ENCODE measurements around the gene ZBTB14.

DNA sequence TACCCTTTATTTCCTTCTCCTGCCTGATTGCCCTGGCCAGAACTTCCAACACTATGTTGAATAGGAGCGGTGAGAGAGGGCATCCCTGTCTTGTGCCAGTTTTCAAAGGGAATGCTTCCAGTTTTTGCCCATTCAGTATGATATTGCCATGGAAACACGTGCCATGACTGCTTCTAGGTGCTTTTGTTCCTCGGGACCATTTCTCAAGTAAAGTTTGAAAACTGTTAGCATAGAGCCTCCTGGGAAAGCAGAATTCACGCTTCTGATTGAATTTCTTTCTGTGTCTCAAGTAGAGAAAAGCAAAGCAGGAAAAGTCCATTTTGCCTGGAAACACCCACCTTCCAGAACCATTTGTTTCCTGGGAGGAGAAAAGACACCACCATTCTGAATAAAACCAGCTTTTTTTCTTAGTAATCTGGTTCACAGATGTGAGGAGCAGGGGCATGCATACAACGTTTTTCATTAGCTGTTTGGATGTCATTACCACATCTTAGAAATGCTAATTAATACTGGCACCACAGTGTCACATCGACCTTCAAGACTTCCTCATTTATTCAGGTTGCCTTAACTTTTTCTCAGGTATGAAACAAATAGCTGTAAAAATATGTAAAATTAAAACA is 39.0 kb upstream of the ZBTB14 start:
- TF ChIP-seq CREB5 (CRISPR knock-in tag; IDR thresholded peaks at IDR 0.05; ENCODE audit: low read depth) (no peak), ARNTL (CRISPR knock-in tag; IDR thresholded peaks at IDR 0.05; ENCODE audit: borderline replicate concordance, low read depth) (no peak), BACH2 (CRISPR knock-in tag; IDR thresholded peaks at IDR 0.05; ENCODE audit: borderline replicate concordance) (no peak), ISL1 (CRISPR knock-in tag; IDR thresholded peaks at IDR 0.05) (no peak), TOX (CRISPR knock-in tag; IDR thresholded peaks at IDR 0.05; ENCODE audit: borderline replicate concordance) (no peak), ZNF565 (CRISPR knock-in tag; conservative IDR thresholded peaks at IDR 0.05; ENCODE audit: low read depth) (no peak), TCF4 (CRISPR knock-in tag; IDR thresholded peaks at IDR 0.05; ENCODE audit: borderline replicate concordance) (no peak), RARB (CRISPR knock-in tag; IDR thresholded peaks at IDR 0.05) (no peak), ZNF8 (CRISPR knock-in tag; IDR thresholded peaks at IDR 0.05) (no peak), PPARA (CRISPR knock-in tag; IDR thresholded peaks at IDR 0.05; ENCODE audit: borderline replicate concordance) (no peak)
- TF ChIP-seq, protein P1, sequence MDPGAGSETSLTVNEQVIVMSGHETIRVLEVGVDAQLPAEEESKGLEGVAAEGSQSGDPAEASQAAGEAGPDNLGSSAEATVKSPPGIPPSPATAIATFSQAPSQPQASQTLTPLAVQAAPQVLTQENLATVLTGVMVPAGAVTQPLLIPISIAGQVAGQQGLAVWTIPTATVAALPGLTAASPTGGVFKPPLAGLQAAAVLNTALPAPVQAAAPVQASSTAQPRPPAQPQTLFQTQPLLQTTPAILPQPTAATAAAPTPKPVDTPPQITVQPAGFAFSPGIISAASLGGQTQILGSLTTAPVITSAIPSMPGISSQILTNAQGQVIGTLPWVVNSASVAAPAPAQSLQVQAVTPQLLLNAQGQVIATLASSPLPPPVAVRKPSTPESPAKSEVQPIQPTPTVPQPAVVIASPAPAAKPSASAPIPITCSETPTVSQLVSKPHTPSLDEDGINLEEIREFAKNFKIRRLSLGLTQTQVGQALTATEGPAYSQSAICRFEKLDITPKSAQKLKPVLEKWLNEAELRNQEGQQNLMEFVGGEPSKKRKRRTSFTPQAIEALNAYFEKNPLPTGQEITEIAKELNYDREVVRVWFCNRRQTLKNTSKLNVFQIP (CRISPR knock-in tag; IDR thresholded peaks at IDR 0.05; ENCODE audit: borderline replicate concordance, low read depth): no peak
- TF ChIP-seq, protein P2, sequence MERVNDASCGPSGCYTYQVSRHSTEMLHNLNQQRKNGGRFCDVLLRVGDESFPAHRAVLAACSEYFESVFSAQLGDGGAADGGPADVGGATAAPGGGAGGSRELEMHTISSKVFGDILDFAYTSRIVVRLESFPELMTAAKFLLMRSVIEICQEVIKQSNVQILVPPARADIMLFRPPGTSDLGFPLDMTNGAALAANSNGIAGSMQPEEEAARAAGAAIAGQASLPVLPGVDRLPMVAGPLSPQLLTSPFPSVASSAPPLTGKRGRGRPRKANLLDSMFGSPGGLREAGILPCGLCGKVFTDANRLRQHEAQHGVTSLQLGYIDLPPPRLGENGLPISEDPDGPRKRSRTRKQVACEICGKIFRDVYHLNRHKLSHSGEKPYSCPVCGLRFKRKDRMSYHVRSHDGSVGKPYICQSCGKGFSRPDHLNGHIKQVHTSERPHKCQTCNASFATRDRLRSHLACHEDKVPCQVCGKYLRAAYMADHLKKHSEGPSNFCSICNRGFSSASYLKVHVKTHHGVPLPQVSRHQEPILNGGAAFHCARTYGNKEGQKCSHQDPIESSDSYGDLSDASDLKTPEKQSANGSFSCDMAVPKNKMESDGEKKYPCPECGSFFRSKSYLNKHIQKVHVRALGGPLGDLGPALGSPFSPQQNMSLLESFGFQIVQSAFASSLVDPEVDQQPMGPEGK (CRISPR knock-in tag; IDR thresholded peaks at IDR 0.05; ENCODE audit: borderline replicate concordance): no peak
- TF ChIP-seq, protein P3, sequence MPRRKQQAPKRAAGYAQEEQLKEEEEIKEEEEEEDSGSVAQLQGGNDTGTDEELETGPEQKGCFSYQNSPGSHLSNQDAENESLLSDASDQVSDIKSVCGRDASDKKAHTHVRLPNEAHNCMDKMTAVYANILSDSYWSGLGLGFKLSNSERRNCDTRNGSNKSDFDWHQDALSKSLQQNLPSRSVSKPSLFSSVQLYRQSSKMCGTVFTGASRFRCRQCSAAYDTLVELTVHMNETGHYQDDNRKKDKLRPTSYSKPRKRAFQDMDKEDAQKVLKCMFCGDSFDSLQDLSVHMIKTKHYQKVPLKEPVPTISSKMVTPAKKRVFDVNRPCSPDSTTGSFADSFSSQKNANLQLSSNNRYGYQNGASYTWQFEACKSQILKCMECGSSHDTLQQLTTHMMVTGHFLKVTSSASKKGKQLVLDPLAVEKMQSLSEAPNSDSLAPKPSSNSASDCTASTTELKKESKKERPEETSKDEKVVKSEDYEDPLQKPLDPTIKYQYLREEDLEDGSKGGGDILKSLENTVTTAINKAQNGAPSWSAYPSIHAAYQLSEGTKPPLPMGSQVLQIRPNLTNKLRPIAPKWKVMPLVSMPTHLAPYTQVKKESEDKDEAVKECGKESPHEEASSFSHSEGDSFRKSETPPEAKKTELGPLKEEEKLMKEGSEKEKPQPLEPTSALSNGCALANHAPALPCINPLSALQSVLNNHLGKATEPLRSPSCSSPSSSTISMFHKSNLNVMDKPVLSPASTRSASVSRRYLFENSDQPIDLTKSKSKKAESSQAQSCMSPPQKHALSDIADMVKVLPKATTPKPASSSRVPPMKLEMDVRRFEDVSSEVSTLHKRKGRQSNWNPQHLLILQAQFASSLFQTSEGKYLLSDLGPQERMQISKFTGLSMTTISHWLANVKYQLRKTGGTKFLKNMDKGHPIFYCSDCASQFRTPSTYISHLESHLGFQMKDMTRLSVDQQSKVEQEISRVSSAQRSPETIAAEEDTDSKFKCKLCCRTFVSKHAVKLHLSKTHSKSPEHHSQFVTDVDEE (CRISPR knock-in tag; IDR thresholded peaks at IDR 0.05): no peak

Data from SK-N-SH treated with all-trans-retinoic acid at 6 μM for 48 hours (cell line).